K562 (cell line): ENCODE data around the gene FKBP9. TPM values are rescaled to one million over a fixed set of nuclear protein-coding genes. Genes with fewer than 3 reads are reported as not detected.

Experiments
- ATAC-seq: fragments of 200-7000 bp; cut with Tn5 transposase; 3 replicates; pipeline ENCODE4 v1.9.1; 2020; ENCODE audit warnings: moderate library complexity
- BruUV-seq: library from RNA; stranded (reverse); fragments of 400-500 nt; replicated peaks from 2 replicates; lab custom pipeline; 2021; lab: Mats Ljungman, UMichigan
- CTCF ChIA-PET: fragments of 300-600 bp; formaldehyde crosslinking; extraction: SDS; loops from one replicate; lab custom pipeline; 2021; ENCODE audit warnings: low intra/inter-chr PET ratio; lab: Yijun Ruan, JAX
- POLR2A ChIA-PET: fragments of 300-600, 350-650 bp; sonication (Branson Sonifier 250); formaldehyde crosslinking; extraction: SDS; loops from one replicate; lab custom pipeline; 2021; ENCODE audit warnings: antibody characterized with exemption, inconsistent platforms; lab: Yijun Ruan, JAX
- DNase-seq, 4 experiments: peaks; one replicate each; pipeline versions ENCODE4 v3.0.0 to v3.0.0-alpha.2; 2011 to 2018; ENCODE audit warnings: low spot score in 3 of 4, mixed read lengths in 3 of 4; ENCODE audit errors: extremely low read depth in 1 of 4
- FAIRE-seq: peaks from 2 replicates; lab custom pipeline; 2011; peaks lifted over from hg19 to GRCh38; lab: Jason Lieb, UNC
- H2AFZ ChIP-seq: 2 replicates; pipeline ENCODE4 v1.6.0; 2011; ENCODE audit warnings: low read depth, low read length, control low read depth, inconsistent platforms
- H3K27ac ChIP-seq: fragments of 200-600 bp; 3 replicates; pipeline ENCODE4 v1.8.0; 2011; ENCODE audit warnings: low read depth, mild to moderate bottlenecking, control low read depth, inconsistent platforms, low read length, moderate library complexity, mixed read lengths; ENCODE audit errors: extremely low read depth
- H3K27me3 ChIP-seq, 2 experiments: fragments of 300-600 bp in 1 of 2; 2 replicates in 1 of 2; 3 replicates in 1 of 2; pipeline versions ENCODE4 v1.6.0 to v1.8.0; 2011; ENCODE audit warnings: inconsistent platforms in 2 of 2, low read length in 2 of 2, mild to moderate bottlenecking in 1 of 2, mixed read lengths in 1 of 2, moderate library complexity in 1 of 2; ENCODE audit not compliant: control insufficient read depth in 2 of 2, insufficient read depth in 2 of 2
- H3K36me3 ChIP-seq: fragments of 300-600 bp; 3 replicates; pipeline ENCODE4 v1.8.0; 2011; ENCODE audit warnings: mild to moderate bottlenecking, low read length, inconsistent platforms; ENCODE audit not compliant: control insufficient read depth, insufficient read depth
- H3K4me1 ChIP-seq, 2 experiments: fragments of 200-600 bp in 1 of 2; replicated peaks in 1 of 2; 2 replicates in 1 of 2; 3 replicates in 1 of 2; pipeline versions ENCODE4 v1.5.1 to v1.8.0; 2011; ENCODE audit warnings: inconsistent platforms in 2 of 2, low read length in 2 of 2, mild to moderate bottlenecking in 1 of 2, mixed read lengths in 1 of 2, moderate library complexity in 1 of 2; ENCODE audit not compliant: control insufficient read depth in 2 of 2, insufficient read depth in 2 of 2
- H3K4me2 ChIP-seq: 2 replicates; pipeline ENCODE4 v1.6.1; 2011; ENCODE audit warnings: low read length, control low read depth, inconsistent platforms, mixed read lengths; ENCODE audit not compliant: insufficient read depth
- H3K4me3 ChIP-seq: fragments of 200-600 bp; sonication (generic), shearing (Covaris generic); 2 replicates; pipeline ENCODE4 v1.5.1; 2016; ENCODE audit warnings: control low read depth, inconsistent platforms
- H3K79me2 ChIP-seq: fragments of 200-600 bp; 3 replicates; pipeline ENCODE4 v1.8.0; 2011; ENCODE audit warnings: low read length, inconsistent platforms; ENCODE audit not compliant: control insufficient read depth, insufficient read depth
- H3K9ac ChIP-seq, 2 experiments: 2 replicates each; pipeline versions ENCODE4 v1.6.0 to v1.6.1; 2011; ENCODE audit warnings: low read depth in 2 of 2, low read length in 2 of 2, control low read depth in 1 of 2, inconsistent platforms in 1 of 2, mild to moderate bottlenecking in 1 of 2, mixed read lengths in 1 of 2; ENCODE audit not compliant: insufficient read depth in 1 of 2
- H3K9me1 ChIP-seq: one replicate; pipeline ENCODE4 v1.6.0; 2011; ENCODE audit warnings: inconsistent platforms, mild to moderate bottlenecking, low read length, moderate library complexity; ENCODE audit not compliant: control insufficient read depth, insufficient read depth
- H3K9me3 ChIP-seq: replicated peaks from 2 replicates; pipeline ENCODE4 v1.5.1; 2011; ENCODE audit warnings: low read depth, low read length, inconsistent platforms; ENCODE audit not compliant: control insufficient read depth, insufficient read depth
- H4K20me1 ChIP-seq: replicated peaks from 2 replicates; pipeline ENCODE4 v1.6.1; 2011; ENCODE audit warnings: low read length, inconsistent platforms, mixed read lengths; ENCODE audit not compliant: control insufficient read depth, insufficient read depth
- EWSR1 ChIP-seq: fragments of 450-650 bp; IDR thresholded peaks from 2 replicates; pipeline ENCODE4 v1.6.1; 2018; ENCODE audit warnings: borderline replicate concordance, mild to moderate bottlenecking, low read depth, moderate library complexity; ENCODE audit not compliant: partially characterized antibody
- FOXJ2 ChIP-seq: fragments of 200-800 bp; sonication (Bioruptor generic); IDR thresholded peaks from 2 replicates; pipeline ENCODE4 v1.6.1; 2016; ENCODE audit warnings: missing genetic modification characterization, missing compliant biosample characterization
- KDM5B ChIP-seq: fragments of 200-600 bp; sonication (generic); IDR thresholded peaks from 2 replicates; pipeline ENCODE4 v1.6.1; 2012; ENCODE audit warnings: low read depth, mild to moderate bottlenecking, moderate library complexity, low read length, control low read depth, inconsistent platforms; ENCODE audit not compliant: insufficient replicate concordance
- MTA2 ChIP-seq: fragments of 450-650 bp; IDR thresholded peaks from 2 replicates; pipeline ENCODE4 v1.6.1; 2016; ENCODE audit warnings: low read depth
- NFE2 ChIP-seq: IDR thresholded peaks from 2 replicates; pipeline ENCODE4 v1.6.1; 2014; ENCODE audit warnings: antibody characterized with exemption, low read depth
- NR3C1 ChIP-seq: sonication (generic); formaldehyde crosslinking; IDR thresholded peaks from 2 replicates; pipeline ENCODE4 v1.8.1; 2022; ENCODE audit warnings: missing genetic modification reagents
- PHB ChIP-seq: fragments of 250-450 bp; sonication (Bioruptor Pico); IDR thresholded peaks from 2 replicates; pipeline ENCODE4 v1.5.0; 2021
- RBM22 ChIP-seq: fragments of 200-400 bp; formaldehyde crosslinking; IDR thresholded peaks from 2 replicates; pipeline ENCODE4 v1.6.1; 2018; ENCODE audit warnings: low read length, low read depth; ENCODE audit not compliant: poor library complexity, severe bottlenecking
- RBM39 ChIP-seq: fragments of 200-400 bp; formaldehyde crosslinking; optimal IDR thresholded peaks from 2 replicates; pipeline ENCODE3; 2018; ENCODE audit warnings: low read depth, low read length
- SNRNP70 ChIP-seq: fragments of 200-400 bp; formaldehyde crosslinking; optimal IDR thresholded peaks from 2 replicates; pipeline ENCODE3; 2017; ENCODE audit warnings: low read depth, low read length
- ZNF12 ChIP-seq: sonication (generic); formaldehyde crosslinking; IDR thresholded peaks from 2 replicates; pipeline ENCODE4 v1.4.0; 2020; ENCODE audit warnings: mild to moderate bottlenecking, missing genetic modification reagents
- ZNF354B ChIP-seq: fragments of 250-450 bp; sonication (Bioruptor Pico); IDR thresholded peaks from 2 replicates; pipeline ENCODE4 v1.4.0; 2020
- WGBS: fragments of 100-300 bp; shearing (Covaris generic); methylation state at CpG from one replicate; pipeline ENCODE4 v1.1.6; 2016; ENCODE audit warnings: low coverage, mixed read lengths; ENCODE audit not compliant: insufficient coverage; ENCODE audit errors: missing lambda C conversion rate; 5-methylcytosine and 5-hydroxymethylcytosine counted together
- in situ Hi-C: fragments of 300-500 bp; cut with MboI; formaldehyde crosslinking; loops from 4 replicates; pipeline ENCODE4 v1.15.0; 2018; ENCODE audit warnings: inconsistent platforms, mixed read lengths
- intact Hi-C: fragments of 100-400 bp; cut with micrococcal nuclease; formaldehyde crosslinking; loops from 2 replicates; pipeline ENCODE4 v1.14.2; 2022
- polyA plus RNA-seq, 8 experiments: library from polyadenylated mRNA; depleted of rRNA in 4 of 8; stranded (reverse) in 5 of 8; unstranded in 3 of 8; fragments of >200 nt; fragmentation: Nextera tagmentation in 2 of 8; fragmentation: Illumina TruSeq in 1 of 8; extraction: Ambion mirVana in 2 of 8; extraction: Trizol in 1 of 8; gene quantifications; 2 replicates each; pipeline versions ENCODE4 v1.2.1 to v1.2.3, GENCODE V29; 2011 to 2014; ENCODE audit warnings: inconsistent platforms in 1 of 8, missing spikeins in 1 of 8
- total RNA-seq, 7 experiments: library from RNA; depleted of rRNA in 6 of 7; stranded (reverse); fragments of >200 nt in 6 of 7; fragmentation: Illumina TruSeq in 2 of 7; extraction: Trizol in 2 of 7; gene quantifications; 2 replicates each; pipeline versions ENCODE4 v1.2.1 to v1.2.3, GENCODE V29; 2011 to 2021; ENCODE audit warnings: low replicate concordance in 1 of 7
- TF ChIP-seq, protein P1 (sequence below): sonication (generic); formaldehyde crosslinking; IDR thresholded peaks from 2 replicates; pipeline ENCODE4 v1.8.1; 2023; ENCODE audit warnings: mild to moderate bottlenecking, missing genetic modification reagents

The FKBP9 gene
- total and polyA plus RNA-seq, 9 of the 15 experiments (the other 6 are each of a cell fraction or from before 2014, with no cell fraction given) = 5.9 to 23.7 (median 15.8) TPM

DNA sequence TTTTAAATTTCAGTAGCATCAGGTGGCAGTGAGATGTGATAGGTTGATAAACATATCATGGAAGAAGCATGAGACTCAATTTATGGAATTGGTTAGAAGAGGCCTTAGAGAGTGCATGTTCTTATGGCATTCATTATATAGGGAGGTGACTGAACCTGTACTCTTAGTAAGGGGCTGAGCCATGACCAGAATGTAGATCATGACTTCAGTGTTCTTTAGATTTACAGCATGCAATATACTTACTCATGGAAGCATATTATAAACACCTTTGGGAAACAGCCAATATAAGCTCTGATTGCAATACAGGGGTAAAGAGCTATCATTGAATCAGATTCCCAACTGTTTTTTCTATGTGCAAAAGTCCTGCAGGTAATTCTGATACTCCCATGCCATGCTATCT lies 55.1 kb downstream of the FKBP9 start:
- no TSS peak for BruUV-seq
- H3K9ac ChIP-seq = no peak overlapping the region

DNA sequence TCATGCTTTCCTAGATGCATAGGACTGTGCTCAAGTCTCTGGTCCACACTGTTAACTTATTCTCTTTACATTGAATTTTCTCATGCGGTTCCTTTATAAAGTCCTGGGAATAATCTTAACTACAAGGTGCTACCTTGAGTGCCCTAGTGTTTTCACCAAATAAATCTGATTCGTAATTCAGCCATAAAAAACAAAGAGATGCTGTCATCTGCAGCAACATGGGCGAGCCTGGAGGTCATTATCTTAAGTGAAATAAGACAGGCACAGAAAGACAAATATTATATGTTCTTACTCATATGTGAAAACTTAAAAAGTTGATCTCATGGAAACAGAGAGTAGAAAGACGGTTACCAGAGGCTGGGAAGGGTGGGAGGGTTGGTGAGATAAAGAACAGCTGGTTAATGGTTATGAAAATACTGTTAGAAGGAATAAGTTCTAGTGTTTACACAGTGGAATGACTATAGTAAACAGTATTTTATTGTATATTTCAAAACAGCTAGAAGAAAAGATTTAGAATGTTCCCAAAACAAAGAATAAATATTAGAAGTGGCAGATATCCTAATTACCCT lies 67.0 kb downstream of the FKBP9 start:
- H4K20me1 ChIP-seq = 0 out of 2 replicates have a peak, but pooled peaks cover 1% of the 10 kb centered on the region
- BruUV-seq = no TSS peak
- WGBS = 76% methylated on average over 4 of the region's 4 CpGs
- peaks cover 8% of the 10 kb centered on the region for H3K79me2 ChIP-seq
- in situ Hi-C loops (no loop called here), intact Hi-C loops (no loop called here)
- ChIA-PET POLR2A (no interaction called here), CTCF (no interaction called here)
- no peaks in the 10 kb centered on the region for H3K9me1 ChIP-seq
- FAIRE-seq = no peak
- H3K27ac ChIP-seq = no peak overlapping the region
- H2AFZ ChIP-seq = no peak overlapping the region
- H3K9ac ChIP-seq = no peak overlapping the region
- H3K36me3 ChIP-seq = peaks cover 72% of the 10 kb centered on the region
- no peaks in the 10 kb centered on the region for H3K9me3 ChIP-seq
- TF ChIP-seq NR3C1 (CRISPR knock-in tag) (no peak), MTA2 (no peak), PHB (no peak), RBM39 (no peak), FOXJ2 (tag) (no peak), KDM5B (no peak), NFE2 (no peak), SNRNP70 (no peak), EWSR1 (no peak), ZNF12 (CRISPR knock-in tag) (no peak)
- TF ChIP-seq, protein P1, sequence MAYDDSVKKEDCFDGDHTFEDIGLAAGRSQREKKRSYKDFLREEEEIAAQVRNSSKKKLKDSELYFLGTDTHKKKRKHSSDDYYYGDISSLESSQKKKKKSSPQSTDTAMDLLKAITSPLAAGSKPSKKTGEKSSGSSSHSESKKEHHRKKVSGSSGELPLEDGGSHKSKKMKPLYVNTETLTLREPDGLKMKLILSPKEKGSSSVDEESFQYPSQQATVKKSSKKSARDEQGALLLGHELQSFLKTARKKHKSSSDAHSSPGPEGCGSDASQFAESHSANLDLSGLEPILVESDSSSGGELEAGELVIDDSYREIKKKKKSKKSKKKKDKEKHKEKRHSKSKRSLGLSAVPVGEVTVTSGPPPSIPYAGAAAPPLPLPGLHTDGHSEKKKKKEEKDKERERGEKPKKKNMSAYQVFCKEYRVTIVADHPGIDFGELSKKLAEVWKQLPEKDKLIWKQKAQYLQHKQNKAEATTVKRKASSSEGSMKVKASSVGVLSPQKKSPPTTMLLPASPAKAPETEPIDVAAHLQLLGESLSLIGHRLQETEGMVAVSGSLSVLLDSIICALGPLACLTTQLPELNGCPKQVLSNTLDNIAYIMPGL (CRISPR knock-in tag) = no peak
- H3K4me2 ChIP-seq = no peak overlapping the region
- no peak overlapping the region for H3K4me3 ChIP-seq
- H3K4me1 ChIP-seq = no peaks in the 10 kb centered on the region
- DNase-seq = no peak
- H3K27me3 ChIP-seq = no peaks in the 10 kb centered on the region
- no peak for ATAC-seq

More for the DNA sequence above, 55.1 kb downstream of the FKBP9 start:
- H3K36me3 ChIP-seq = peaks cover 52% of the 10 kb centered on the region
- no peak overlapping the region for H3K4me2 ChIP-seq
- FAIRE-seq (no peak), ATAC-seq (no peak), DNase-seq (no peak)
- H3K4me3 ChIP-seq = no peak overlapping the region
- H4K20me1 ChIP-seq = no peaks in the 10 kb centered on the region
- in situ Hi-C loops (no loop called here), intact Hi-C loops (no loop called here)
- no peaks in the 10 kb centered on the region for H3K79me2 ChIP-seq
- H2AFZ ChIP-seq = no peak overlapping the region
- H3K27me3 ChIP-seq = no peaks in the 10 kb centered on the region
- no peak overlapping the region for H3K27ac ChIP-seq
- no peaks in the 10 kb centered on the region for H3K9me3 ChIP-seq
- no peak for TF ChIP-seq ZNF354B (CRISPR knock-in tag)
- peak; percentile 34 for TF ChIP-seq RBM22
- H3K4me1 ChIP-seq = no peaks in the 10 kb centered on the region
- H3K9me1 ChIP-seq = no peaks in the 10 kb centered on the region
- CTCF ChIA-PET = no interaction called here
- POLR2A ChIA-PET = interaction anchor here (0.5 to 1.5 kb wide), 3 partner anchors 9 to 516 kb away, joined by 3 read pairs; no protein-coding TSS in a partner anchor
